ENCODE results near the gene NOVA2.
A peak's percentile ranks its signal among the peaks of the same experiment; 100 is the strongest.
"Not testable (repeated sequence)": the region's sequence is repeated elsewhere in the genome, so short reads cannot be mapped to it uniquely, and the experiment has no call there.

The NOVA2 gene

GRCh38 chr19:45899253-45899652, 74.4 kb downstream of the NOVA2 start:
- no peak overlapping the region for H3K14ac ChIP-seq (ENCODE audit: low read length)
- peaks cover 24 to 31% of the 10 kb centered on the region in 2 experiments for H3K36me3 ChIP-seq (ENCODE audit: control insufficient read depth in 1 of 2, insufficient read depth in 2 of 2, low read length in 2 of 2)
- H4K12ac ChIP-seq (ENCODE audit: low read depth, low read length) = no peak overlapping the region
- no peak overlapping the region for H3K9ac ChIP-seq (ENCODE audit: low read length)
- peaks cover 5% of the 10 kb centered on the region for H3K79me2 ChIP-seq (ENCODE audit: control insufficient read depth, insufficient read depth, low read length, poor library complexity)
- H3K23ac ChIP-seq (ENCODE audit: low read length) = no peak overlapping the region
- DNase-seq = no peak
- no peak overlapping the region for H3K4ac ChIP-seq (ENCODE audit: low read depth, low read length)
- no peak overlapping the region for H2BK120ac ChIP-seq (ENCODE audit: insufficient read depth, low read length, poor library complexity)
- no peak overlapping the region for H2BK12ac ChIP-seq (ENCODE audit: low read length)
- no peaks in the 10 kb centered on the region for H3K27me3 ChIP-seq (ENCODE audit: insufficient read depth, low read length)
- H3K4me1 ChIP-seq (ENCODE audit: control insufficient read depth in 1 of 2, insufficient read depth in 2 of 2, low read length in 2 of 2) = peaks cover 5 to 6% of the 10 kb centered on the region in 2 experiments
- no peak overlapping the region for H3K27ac ChIP-seq (ENCODE audit: low read depth, low read length)
- peaks cover 7% of the 10 kb centered on the region for H3K79me1 ChIP-seq (ENCODE audit: low read length)
- H3K4me2 ChIP-seq (ENCODE audit: low read length) = no peak overlapping the region
- H3K4me3 ChIP-seq (ENCODE audit: low read depth, low read length) = no peak overlapping the region
- no peak overlapping the region for H2AK5ac ChIP-seq (ENCODE audit: low read length)
- H2BK5ac ChIP-seq (ENCODE audit: low read depth, low read length, poor library complexity) = no peak overlapping the region
- H4K91ac ChIP-seq (ENCODE audit: low read depth, low read length) = no peak overlapping the region
- no peak overlapping the region for H3K18ac ChIP-seq (ENCODE audit: low read length)
- no CpG with 5 or more reads among the region's 7 CpGs for WGBS (ENCODE audit: extremely low coverage, insufficient coverage, insufficient read length)
- no peak overlapping the region for H2AFZ ChIP-seq (ENCODE audit: insufficient read depth, low read length, poor library complexity)
- H3K9me3 ChIP-seq (ENCODE audit: insufficient read depth, low read depth, low read length) = no peaks in the 10 kb centered on the region
- H4K8ac ChIP-seq (ENCODE audit: low read depth, low read length) = no peak overlapping the region

GRCh38 chr19:45897261-45897812, 76.3 kb downstream of the NOVA2 start:
- Histone ChIP-seq H3K23ac (ENCODE audit: low read length) (no peak overlapping the region), H2BK120ac (ENCODE audit: insufficient read depth, low read length, poor library complexity) (no peak overlapping the region), H3K36me3 (ENCODE audit: control insufficient read depth in 1 of 2, insufficient read depth in 2 of 2, low read length in 2 of 2) (peaks cover 25 to 32% of the 10 kb centered on the region in 2 experiments), H4K12ac (ENCODE audit: low read depth, low read length) (no peak overlapping the region), H3K79me2 (ENCODE audit: control insufficient read depth, insufficient read depth, low read length, poor library complexity) (peaks cover 5% of the 10 kb centered on the region), H4K91ac (ENCODE audit: low read depth, low read length) (no peak overlapping the region), H3K4me3 (ENCODE audit: low read depth, low read length) (no peak overlapping the region), H2BK12ac (ENCODE audit: low read length) (no peak overlapping the region), H3K9ac (ENCODE audit: low read length) (no peak overlapping the region), H3K27me3 (ENCODE audit: insufficient read depth, low read length) (no peaks in the 10 kb centered on the region), H3K4ac (ENCODE audit: low read depth, low read length) (no peak overlapping the region), H3K4me2 (ENCODE audit: low read length) (no peak overlapping the region), H2AK5ac (ENCODE audit: low read length) (no peak overlapping the region), H3K14ac (ENCODE audit: low read length) (no peak overlapping the region), H2BK5ac (ENCODE audit: low read depth, low read length, poor library complexity) (no peak overlapping the region), H3K79me1 (ENCODE audit: low read length) (peaks cover 6% of the 10 kb centered on the region), H3K27ac (ENCODE audit: low read depth, low read length) (no peak overlapping the region), H2AFZ (ENCODE audit: insufficient read depth, low read length, poor library complexity) (no peak overlapping the region), H3K4me1 (ENCODE audit: control insufficient read depth in 1 of 2, insufficient read depth in 2 of 2, low read length in 2 of 2) (peaks cover 0 to 3% of the 10 kb centered on the region in 2 experiments), H3K9me3 (ENCODE audit: insufficient read depth, low read depth, low read length) (no peaks in the 10 kb centered on the region), H3K18ac (ENCODE audit: low read length) (no peak overlapping the region), H4K8ac (ENCODE audit: low read depth, low read length) (no peak overlapping the region)
- peak in 1 of 2 donors; percentile 14 for DNase-seq
- WGBS (ENCODE audit: extremely low coverage, insufficient coverage, insufficient read length) = no CpG with 5 or more reads among the region's 8 CpGs

GRCh38 chr19:45895983-45896599, 77.6 kb downstream of the NOVA2 start:
- H4K8ac ChIP-seq (ENCODE audit: low read depth, low read length); H3K27ac ChIP-seq (ENCODE audit: low read depth, low read length); H2BK5ac ChIP-seq (ENCODE audit: low read depth, low read length, poor library complexity); H3K23ac ChIP-seq (ENCODE audit: low read length); H3K14ac ChIP-seq (ENCODE audit: low read length); H3K79me1 ChIP-seq (ENCODE audit: low read length); H4K12ac ChIP-seq (ENCODE audit: low read depth, low read length); H4K91ac ChIP-seq (ENCODE audit: low read depth, low read length); H2AK5ac ChIP-seq (ENCODE audit: low read length); H3K9ac ChIP-seq (ENCODE audit: low read length); H3K79me2 ChIP-seq (ENCODE audit: control insufficient read depth, insufficient read depth, low read length, poor library complexity); H2BK120ac ChIP-seq (ENCODE audit: insufficient read depth, low read length, poor library complexity); H2BK12ac ChIP-seq (ENCODE audit: low read length); H2AFZ ChIP-seq (ENCODE audit: insufficient read depth, low read length, poor library complexity); H3K18ac ChIP-seq (ENCODE audit: low read length); DNase-seq; H3K4me2 ChIP-seq (ENCODE audit: low read length); H3K9me3 ChIP-seq (ENCODE audit: insufficient read depth, low read depth, low read length); H3K4me1 ChIP-seq (ENCODE audit: control insufficient read depth in 1 of 2, insufficient read depth in 2 of 2, low read length in 2 of 2); H3K27me3 ChIP-seq (ENCODE audit: insufficient read depth, low read length); H3K4ac ChIP-seq (ENCODE audit: low read depth, low read length): not testable (repeated sequence)
- Histone ChIP-seq H3K4me3 (ENCODE audit: low read depth, low read length) (peak overlapping the region; percentile 53), H3K36me3 (ENCODE audit: control insufficient read depth in 1 of 2, insufficient read depth in 2 of 2, low read length in 2 of 2) (peaks cover 26 to 36% of the 10 kb centered on the region in 2 experiments)
- WGBS (ENCODE audit: extremely low coverage, insufficient coverage, insufficient read length) = no CpG with 5 or more reads among the region's 12 CpGs

- Histone ChIP-seq H2BK5ac (ENCODE audit: low read depth, low read length, poor library complexity) (no peak overlapping the region), H4K12ac (ENCODE audit: low read depth, low read length) (no peak overlapping the region), H3K4me2 (ENCODE audit: low read length) (no peak overlapping the region), H3K18ac (ENCODE audit: low read length) (no peak overlapping the region), H3K27me3 (ENCODE audit: insufficient read depth, low read length) (no peaks in the 10 kb centered on the region), H3K23ac (ENCODE audit: low read length) (no peak overlapping the region), H3K4me3 (ENCODE audit: low read depth, low read length) (peak overlapping the region; percentile 56), H3K9me3 (ENCODE audit: insufficient read depth, low read depth, low read length) (no peaks in the 10 kb centered on the region), H3K4ac (ENCODE audit: low read depth, low read length) (no peak overlapping the region), H4K91ac (ENCODE audit: low read depth, low read length) (no peak overlapping the region), H3K36me3 (ENCODE audit: control insufficient read depth in 1 of 2, insufficient read depth in 2 of 2, low read length in 2 of 2) (peaks cover 27 to 37% of the 10 kb centered on the region in 2 experiments), H3K27ac (ENCODE audit: low read depth, low read length) (no peak overlapping the region), H2AFZ (ENCODE audit: insufficient read depth, low read length, poor library complexity) (no peak overlapping the region), H3K14ac (ENCODE audit: low read length) (no peak overlapping the region), H3K4me1 (ENCODE audit: control insufficient read depth in 1 of 2, insufficient read depth in 2 of 2, low read length in 2 of 2) (no peaks in the 10 kb centered on the region), H2BK120ac (ENCODE audit: insufficient read depth, low read length, poor library complexity) (no peak overlapping the region), H3K79me1 (ENCODE audit: low read length) (no peaks in the 10 kb centered on the region), H4K8ac (ENCODE audit: low read depth, low read length) (no peak overlapping the region), H2BK12ac (ENCODE audit: low read length) (no peak overlapping the region), H3K79me2 (ENCODE audit: control insufficient read depth, insufficient read depth, low read length, poor library complexity) (no peaks in the 10 kb centered on the region), H3K9ac (ENCODE audit: low read length) (peak overlapping the region; percentile 69), H2AK5ac (ENCODE audit: low read length) (no peak overlapping the region)
- whole genome bisulfite sequencing (ENCODE audit: extremely low coverage, insufficient coverage, insufficient read length) = no CpG with 5 or more reads among the region's 9 CpGs
- no peak for DNase-seq
Measured at GRCh38 chr19:45895519-45895972, 78.1 kb downstream of the NOVA2 start.
